Loucy (cell line): ENCODE results near the gene CADM2.

Experiments used
- CTCF ChIP-seq: fragments of 200-600 bp; sonication (generic); conservative IDR thresholded peaks from 2 replicates; pipeline ENCODE4 v1.5.1; 2014; ENCODE audit warnings: mild to moderate bottlenecking, antibody characterized with exemption, low read length
- EZH2phosphoT487 ChIP-seq: fragments of 200-600 bp; IDR thresholded peaks from 2 replicates; pipeline ENCODE4 v1.6.1; 2018; ENCODE audit warnings: antibody characterized with exemption, mild to moderate bottlenecking, moderate library complexity, borderline replicate concordance

- TF ChIP-seq CTCF (no peak), EZH2phosphoT487 (no peak)
These were observed 1128.5 kb downstream of the CADM2 start for GRCh38 chr3:86087160-86087871.
